T-helper 1 cell treated with Interleukin-12 subunit alpha and Interleukin-12 subunit beta and Interleukin-4 antibody, amounts not matched to agents 30 μg/mL and 1 μg/mL, for 36 hours (primary cell): ENCODE results near the gene CUX1.
"Not testable (repeated sequence)": the region's sequence is repeated elsewhere in the genome, so short reads cannot be mapped to it uniquely, and the experiment has no call there.

Experiments
- H3K27ac Mint-ChIP-seq: one replicate; pipeline ENCODE4 v1.8.0; 2021; ENCODE audit warnings: mild to moderate bottlenecking, mixed read lengths
- H3K27me3 Mint-ChIP-seq: one replicate; pipeline ENCODE4 v1.8.0; 2021; ENCODE audit warnings: low read depth, mixed read lengths
- H3K36me3 Mint-ChIP-seq: one replicate; pipeline ENCODE4 v1.8.0; 2021; ENCODE audit warnings: low read depth, mixed read lengths
- H3K4me1 Mint-ChIP-seq: one replicate; pipeline ENCODE4 v1.8.0; 2021; ENCODE audit warnings: low read depth, mixed read lengths
- H3K4me3 Mint-ChIP-seq: one replicate; pipeline ENCODE4 v1.8.0; 2021; ENCODE audit warnings: mild to moderate bottlenecking, moderate library complexity, mixed read lengths
- H3K9me3 Mint-ChIP-seq: one replicate; pipeline ENCODE4 v1.8.0; 2021; ENCODE audit warnings: mixed read lengths

CUX1 gene

GRCh38 chr7:102169651-102170392, 352.4 kb downstream of the CUX1 start:
- H3K9me3 Mint-ChIP-seq, result no peaks in the 10 kb centered on the region

GRCh38 chr7:102170393-102170970, 353.1 kb downstream of the CUX1 start:
- Mint-ChIP-seq H3K4me1 (no peaks in the 10 kb centered on the region), H3K9me3 (no peaks in the 10 kb centered on the region), H3K27me3 (no peaks in the 10 kb centered on the region), H3K27ac (no peak overlapping the region), H3K4me3 (no peak overlapping the region), H3K36me3 (no peaks in the 10 kb centered on the region)

More at GRCh38 chr7:102169651-102170392, 352.4 kb downstream of the CUX1 start:
- Mint-ChIP-seq H3K27me3 (no peaks in the 10 kb centered on the region), H3K4me1 (no peaks in the 10 kb centered on the region), H3K4me3 (no peak overlapping the region), H3K36me3 (no peaks in the 10 kb centered on the region), H3K27ac (no peak overlapping the region)

- Mint-ChIP-seq H3K27ac (no peak overlapping the region), H3K4me1 (no peaks in the 10 kb centered on the region), H3K27me3 (no peaks in the 10 kb centered on the region), H3K36me3 (no peaks in the 10 kb centered on the region), H3K4me3 (no peak overlapping the region), H3K9me3 (no peaks in the 10 kb centered on the region)
These were observed 356.2 kb downstream of the CUX1 start for GRCh38 chr7:102173669-102174068.

- Mint-ChIP-seq H3K36me3 (no peaks in the 10 kb centered on the region), H3K27ac (no peak overlapping the region), H3K4me1 (no peaks in the 10 kb centered on the region), H3K9me3 (no peaks in the 10 kb centered on the region), H3K4me3 (no peak overlapping the region), H3K27me3 (no peaks in the 10 kb centered on the region)
These were observed 358.2 kb downstream of the CUX1 start for GRCh38 chr7:102175423-102176170.

GRCh38 chr7:102178410-102178809, 361.0 kb downstream of the CUX1 start:
- H3K27me3 Mint-ChIP-seq, result no peaks in the 10 kb centered on the region
- no peaks in the 10 kb centered on the region for H3K4me1 Mint-ChIP-seq
- no peak overlapping the region for H3K27ac Mint-ChIP-seq
- H3K9me3 Mint-ChIP-seq, result no peaks in the 10 kb centered on the region
- H3K36me3 Mint-ChIP-seq, result no peaks in the 10 kb centered on the region
- H3K4me3 Mint-ChIP-seq, result no peak overlapping the region

- Mint-ChIP-seq H3K27me3 (no peaks in the 10 kb centered on the region), H3K4me3 (no peak overlapping the region), H3K27ac (no peak overlapping the region), H3K9me3 (no peaks in the 10 kb centered on the region), H3K4me1 (no peaks in the 10 kb centered on the region), H3K36me3 (no peaks in the 10 kb centered on the region)
These were observed 363.3 kb downstream of the CUX1 start for GRCh38 chr7:102180727-102181126.

- no peak overlapping the region for H3K27ac Mint-ChIP-seq
- H3K4me1 Mint-ChIP-seq, result no peaks in the 10 kb centered on the region
- H3K4me3 Mint-ChIP-seq, result no peak overlapping the region
- H3K27me3 Mint-ChIP-seq, result no peaks in the 10 kb centered on the region
- H3K36me3 Mint-ChIP-seq, result no peaks in the 10 kb centered on the region
- H3K9me3 Mint-ChIP-seq, result no peaks in the 10 kb centered on the region
These were observed 364.1 kb downstream of the CUX1 start for GRCh38 chr7:102181517-102181916.

- Mint-ChIP-seq H3K36me3 (no peaks in the 10 kb centered on the region), H3K4me1 (no peaks in the 10 kb centered on the region), H3K9me3 (no peaks in the 10 kb centered on the region), H3K27me3 (no peaks in the 10 kb centered on the region), H3K27ac (no peak overlapping the region), H3K4me3 (no peak overlapping the region)
These were observed 364.6 kb downstream of the CUX1 start for GRCh38 chr7:102182016-102182415.

- not testable (repeated sequence) for H3K27ac Mint-ChIP-seq, H3K36me3 Mint-ChIP-seq, H3K4me3 Mint-ChIP-seq
These were observed 366.4 kb downstream of the CUX1 start for GRCh38 chr7:102183848-102184247.

GRCh38 chr7:102184303-102184702, 366.9 kb downstream of the CUX1 start:
- H3K9me3 Mint-ChIP-seq, result no peaks in the 10 kb centered on the region
- no peaks in the 10 kb centered on the region for H3K27me3 Mint-ChIP-seq
- H3K36me3 Mint-ChIP-seq, result no peaks in the 10 kb centered on the region
- no peak overlapping the region for H3K4me3 Mint-ChIP-seq
- no peak overlapping the region for H3K27ac Mint-ChIP-seq
- no peaks in the 10 kb centered on the region for H3K4me1 Mint-ChIP-seq

More at GRCh38 chr7:102183848-102184247, 366.4 kb downstream of the CUX1 start:
- H3K4me1 Mint-ChIP-seq, H3K27me3 Mint-ChIP-seq, H3K9me3 Mint-ChIP-seq: not testable (repeated sequence)

GRCh38 chr7:102185796-102186195, 368.4 kb downstream of the CUX1 start:
- no peaks in the 10 kb centered on the region for H3K9me3 Mint-ChIP-seq
- H3K4me3 Mint-ChIP-seq, result no peak overlapping the region
- H3K27ac Mint-ChIP-seq, result no peak overlapping the region
- H3K36me3 Mint-ChIP-seq, result no peaks in the 10 kb centered on the region
- H3K4me1 Mint-ChIP-seq, result no peaks in the 10 kb centered on the region
- no peaks in the 10 kb centered on the region for H3K27me3 Mint-ChIP-seq

- no peaks in the 10 kb centered on the region for H3K4me1 Mint-ChIP-seq
These were observed 368.9 kb downstream of the CUX1 start for GRCh38 chr7:102186306-102186705.

GRCh38 chr7:102188746-102189145, 371.3 kb downstream of the CUX1 start:
- H3K27ac Mint-ChIP-seq, result no peak overlapping the region
- no peaks in the 10 kb centered on the region for H3K27me3 Mint-ChIP-seq
- H3K4me1 Mint-ChIP-seq, result no peaks in the 10 kb centered on the region
- no peak overlapping the region for H3K4me3 Mint-ChIP-seq
- H3K9me3 Mint-ChIP-seq, result no peaks in the 10 kb centered on the region
- no peaks in the 10 kb centered on the region for H3K36me3 Mint-ChIP-seq

More at GRCh38 chr7:102186306-102186705, 368.9 kb downstream of the CUX1 start:
- no peaks in the 10 kb centered on the region for H3K9me3 Mint-ChIP-seq
- H3K4me3 Mint-ChIP-seq, result no peak overlapping the region
- no peak overlapping the region for H3K27ac Mint-ChIP-seq
- no peaks in the 10 kb centered on the region for H3K36me3 Mint-ChIP-seq
- H3K27me3 Mint-ChIP-seq, result no peaks in the 10 kb centered on the region

GRCh38 chr7:102189756-102190155, 372.3 kb downstream of the CUX1 start:
- no peak overlapping the region for H3K4me3 Mint-ChIP-seq
- no peak overlapping the region for H3K27ac Mint-ChIP-seq
- no peaks in the 10 kb centered on the region for H3K36me3 Mint-ChIP-seq
- no peaks in the 10 kb centered on the region for H3K27me3 Mint-ChIP-seq
- H3K4me1 Mint-ChIP-seq, result no peaks in the 10 kb centered on the region
- no peaks in the 10 kb centered on the region for H3K9me3 Mint-ChIP-seq
